Posterior cingulate gyrus (tissue), 11 donors: ENCODE data around the gene ERP44.
"Not testable (repeated sequence)": the region's sequence is repeated elsewhere in the genome, so short reads cannot be mapped to it uniquely, and the experiment has no call there.

Source experiments
- DNase-seq, 10 donors: peaks; one replicate each; pipeline versions ENCODE4 v3.0.0 to v3.0.0-alpha.2; 2020 to 2021; ENCODE audit warnings: mixed read lengths in 3 of 10
- intact Hi-C: fragments of 100-400 bp; cut with DNase I; formaldehyde crosslinking; loops from one replicate; pipeline ENCODE4 v1.15.1; 2023

Gene ERP44

DNA sequence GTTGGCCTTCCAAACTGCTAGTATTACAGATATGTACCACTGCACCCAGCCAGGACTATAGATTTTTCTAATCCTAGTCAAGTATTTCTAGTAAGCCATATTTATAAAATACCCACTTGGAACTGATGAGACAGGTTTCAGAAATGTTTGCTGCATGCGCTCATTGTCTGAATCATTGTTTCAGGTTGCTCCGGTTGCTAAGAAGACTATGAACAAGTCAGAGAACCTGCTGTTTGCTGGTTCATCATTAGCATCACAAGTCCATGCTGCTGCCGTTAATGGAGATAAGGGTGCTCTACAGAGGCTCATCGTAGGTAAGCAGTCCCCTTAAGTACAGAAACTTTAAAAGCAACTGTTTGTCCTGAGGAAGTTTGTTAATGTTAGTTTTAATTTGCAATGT is 5.5 kb upstream of the ERP44 start:
- intact Hi-C loops: no loop called here
- DNase-seq: no peak

DNA sequence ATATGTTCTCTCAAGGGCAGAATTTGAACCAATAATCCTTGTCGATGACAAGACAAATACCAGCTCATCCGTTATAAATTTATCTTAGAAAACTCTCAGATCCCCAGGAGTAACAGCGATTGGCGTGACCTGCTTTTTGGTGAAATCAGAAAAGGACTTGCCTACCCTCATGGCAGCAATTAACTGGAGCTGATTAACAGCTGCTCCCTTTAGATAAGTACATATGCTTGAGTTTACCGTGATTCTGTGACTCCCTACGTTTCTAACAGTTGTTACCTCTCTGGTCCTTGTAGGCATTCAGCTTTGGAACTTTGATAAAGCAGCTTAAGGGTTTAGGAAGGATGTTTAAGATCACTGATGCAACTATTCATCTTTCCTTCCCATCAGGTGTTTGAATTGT is 2.8 kb upstream of the ERP44 start:
- intact Hi-C loops: no loop called here
- no peak for DNase-seq

DNA sequence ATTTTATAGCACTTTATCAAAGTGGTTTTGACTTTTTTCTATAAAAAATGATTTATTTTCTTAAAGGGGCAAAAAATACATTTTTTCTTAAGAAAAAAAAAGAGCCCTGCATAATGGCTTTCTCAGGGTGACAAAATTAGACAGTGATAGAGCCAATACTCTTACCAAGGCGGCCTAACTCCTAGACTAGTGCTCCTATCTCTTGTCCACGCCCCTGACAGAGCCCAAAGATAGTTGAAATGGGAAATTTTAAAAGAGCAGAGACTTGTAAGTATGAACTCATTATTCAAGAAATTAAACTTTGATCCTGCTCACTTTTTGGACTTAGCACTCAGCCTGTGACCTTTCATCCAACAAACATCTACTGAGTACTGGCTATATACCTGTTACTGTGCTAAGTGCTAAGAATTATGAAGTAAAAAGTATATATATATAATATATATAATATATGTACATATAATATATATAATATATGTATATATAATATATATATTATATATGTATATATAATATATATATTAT is 1.4 kb upstream of the ERP44 start:
- no peak for DNase-seq
- intact Hi-C loops: no loop called here

DNA sequence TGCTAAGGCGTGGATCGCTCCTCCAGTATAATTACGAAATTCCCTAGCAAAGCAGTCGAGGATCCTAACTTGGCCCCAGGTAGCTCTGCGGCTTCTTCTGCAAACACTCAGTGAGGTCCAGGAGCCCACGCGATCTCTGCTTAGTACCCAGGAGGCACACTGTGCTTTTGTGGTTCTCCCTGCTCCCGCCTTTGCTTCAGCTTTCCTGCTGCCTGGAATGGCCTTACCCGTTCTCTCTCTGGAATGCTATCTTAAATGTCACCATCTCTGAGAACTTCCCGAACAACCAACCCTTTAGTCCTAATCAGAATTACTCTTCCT is 882 bp upstream of the ERP44 start:
- DNase-seq: peak in 6 of 10 donors; percentile 15 to 73 (median 25)
- intact Hi-C loops: loop anchor here (5.0 kb wide), 1 partner anchor 277 kb away; the partner anchor contains the start of gene NR4A3

DNA sequence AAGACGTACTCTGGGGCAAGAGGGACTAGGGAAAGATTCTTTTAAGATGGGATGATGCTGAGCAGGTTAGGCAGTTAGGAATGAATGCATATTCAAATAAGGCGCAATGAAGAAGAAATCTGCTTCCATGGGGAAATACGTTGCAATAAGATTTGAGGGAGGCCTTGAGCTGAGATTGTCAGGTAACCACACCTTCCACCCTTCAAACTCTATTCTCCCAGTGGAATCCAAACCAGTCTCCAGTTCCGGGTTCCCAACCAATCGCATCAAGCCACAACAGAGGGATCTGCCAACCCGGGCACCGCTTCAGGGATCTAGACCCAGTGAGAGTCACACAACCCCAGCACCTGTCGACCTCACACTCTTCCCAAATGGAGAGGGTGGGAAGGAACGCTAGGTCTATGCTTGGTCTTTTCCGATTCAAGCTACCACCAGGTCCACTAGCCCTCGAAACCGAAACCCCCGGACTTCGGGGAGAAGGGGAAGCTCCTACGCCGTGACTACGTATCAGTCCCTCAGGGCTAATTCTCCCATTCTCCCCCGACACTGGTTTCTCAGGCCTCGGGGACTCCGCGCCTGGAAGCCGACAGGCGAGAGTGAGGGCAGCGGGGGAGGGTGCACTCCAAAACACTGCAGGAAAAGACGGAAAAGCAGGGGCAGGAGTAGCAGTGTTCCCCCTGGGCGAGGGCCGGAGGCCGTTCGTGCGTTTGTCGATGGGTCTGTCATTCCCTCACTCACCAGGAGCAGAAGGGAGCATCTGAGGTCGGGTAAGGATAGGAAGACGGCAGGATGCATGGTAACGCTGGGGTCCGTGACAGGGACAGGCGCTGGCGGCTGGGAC is 534 bp downstream of the ERP44 start:
- DNase-seq: peak in 9 of 10 donors; percentile 20 to 89 (median 37)
- intact Hi-C loops: loop anchor here (5.0 kb wide), 1 partner anchor 276 kb away; the partner anchor contains the start of gene NR4A3

DNA sequence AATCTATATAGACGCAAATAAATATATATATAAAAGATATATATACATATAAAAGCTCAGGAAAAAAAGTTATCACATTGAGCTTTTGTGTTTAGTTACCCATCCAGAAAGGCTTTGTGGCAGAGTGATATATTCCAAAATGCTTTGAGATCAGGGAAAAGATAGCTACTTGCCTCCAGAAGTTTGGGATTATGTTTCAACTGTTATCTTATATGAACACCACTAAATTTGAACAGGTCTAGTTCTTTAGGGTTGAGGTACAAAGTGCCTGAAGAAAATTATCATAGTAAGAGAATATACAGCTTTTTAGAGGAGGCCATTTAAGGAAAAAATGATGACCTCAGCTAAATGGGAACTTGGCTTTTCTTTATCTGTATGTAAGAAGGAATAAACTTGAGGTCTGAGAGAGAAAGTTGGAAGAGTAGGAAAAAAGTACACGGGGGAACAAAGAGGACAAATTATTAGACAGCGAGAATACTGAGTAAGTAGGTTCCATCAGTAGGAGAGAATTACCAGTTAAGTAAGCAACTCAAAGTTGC is 2.4 kb downstream of the ERP44 start:
- intact Hi-C loops: loop anchor here (5.0 kb wide), 1 partner anchor 274 kb away; the partner anchor contains the start of gene NR4A3
- no peak for DNase-seq

DNA sequence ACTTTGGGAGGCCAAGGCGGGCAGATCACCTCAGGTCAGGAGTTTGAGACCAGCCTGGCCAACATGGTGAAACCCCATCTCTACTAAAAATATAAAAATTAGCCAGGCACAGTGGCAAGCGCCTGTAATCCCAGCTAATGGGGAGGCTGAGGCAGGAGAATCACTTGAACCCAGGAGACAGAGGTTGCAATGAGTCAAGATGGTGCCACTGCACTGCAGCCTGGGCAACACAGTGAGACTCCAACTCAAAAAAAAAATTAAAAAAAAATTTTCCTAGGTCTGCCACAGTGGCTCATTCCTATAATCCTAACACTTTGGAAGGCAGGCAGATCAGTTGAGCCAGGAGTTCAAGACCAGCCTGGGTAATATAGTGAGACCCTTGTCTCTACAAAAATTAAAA is 4.4 kb downstream of the ERP44 start:
- intact Hi-C loops, DNase-seq: not testable (repeated sequence)

DNA sequence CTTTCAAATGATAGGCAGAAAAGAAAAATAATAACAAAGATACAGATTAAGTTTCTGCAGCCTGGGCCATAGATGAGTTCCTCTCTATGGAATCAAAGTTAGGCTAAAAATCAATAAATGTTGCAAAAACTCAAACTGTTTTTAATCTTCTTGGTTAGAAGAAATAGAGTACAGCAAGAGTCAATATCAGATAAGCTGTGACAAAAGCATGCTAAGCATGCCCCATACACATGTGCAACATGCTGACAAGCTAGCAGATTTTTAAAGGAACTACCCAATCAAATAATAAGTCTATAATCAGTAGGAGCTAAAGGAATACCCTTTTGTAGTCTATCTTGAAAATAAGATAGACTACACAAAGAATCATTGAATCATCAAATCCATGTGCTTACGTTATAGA is 6.7 kb downstream of the ERP44 start:
- intact Hi-C loops: no loop called here
- no peak for DNase-seq

DNA sequence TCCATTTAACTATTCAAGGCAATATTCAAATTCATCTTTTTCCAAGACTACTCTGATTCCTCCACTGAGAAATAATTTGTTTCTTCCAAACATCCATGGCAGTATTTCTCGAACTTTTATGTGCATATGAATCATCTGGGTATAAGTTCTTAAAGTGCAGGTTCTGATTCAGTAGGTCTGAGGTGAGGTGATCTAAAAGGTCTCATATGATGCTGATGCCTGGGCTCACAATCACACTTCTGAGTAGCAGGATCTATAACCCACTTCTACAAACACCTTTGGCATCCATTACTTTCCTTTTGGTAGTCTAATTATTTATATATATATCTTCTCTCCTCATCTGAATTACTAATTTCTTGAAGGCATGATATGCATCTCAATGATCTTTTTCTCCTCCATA is 7.2 kb downstream of the ERP44 start:
- intact Hi-C loops: no loop called here
- no peak for DNase-seq

DNA sequence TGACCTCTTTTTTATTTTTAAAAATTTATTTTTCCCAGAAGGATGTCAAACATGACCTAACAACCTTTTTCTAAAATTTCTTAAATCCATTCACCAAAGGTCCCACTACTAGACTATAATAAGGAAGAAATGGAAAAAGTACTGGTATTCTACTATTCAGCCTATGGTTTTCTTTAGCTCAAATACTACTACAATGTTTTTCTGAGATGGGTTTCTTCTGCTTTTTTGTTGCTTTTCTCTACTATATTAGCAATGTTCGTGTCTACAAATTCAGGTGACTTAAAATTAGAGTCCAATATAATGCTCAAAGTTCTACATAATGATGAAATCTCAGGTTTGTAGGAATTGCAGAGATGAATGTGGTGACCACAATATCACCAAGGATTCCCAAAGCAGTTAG is 7.9 kb downstream of the ERP44 start:
- intact Hi-C loops: no loop called here
- DNase-seq: no peak

DNA sequence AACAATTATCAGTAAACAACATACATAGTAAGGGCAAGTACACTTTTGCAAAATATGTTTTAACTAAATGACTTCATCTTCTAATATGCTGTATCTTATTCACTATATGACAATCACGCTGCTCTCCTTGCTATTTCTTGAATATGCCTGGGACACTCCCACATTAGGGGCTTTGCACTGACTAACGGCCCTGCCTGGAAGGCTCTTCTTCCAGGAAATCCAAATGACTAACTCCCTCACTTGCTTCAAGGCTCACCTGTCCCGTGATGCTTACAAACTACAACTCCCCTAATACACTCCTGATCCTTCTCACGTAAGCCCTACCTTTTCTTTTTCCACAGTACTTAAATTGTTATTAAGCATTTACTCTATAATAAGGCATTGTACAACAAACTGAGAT is 10.6 kb downstream of the ERP44 start:
- DNase-seq: no peak
- intact Hi-C loops: no loop called here

DNA sequence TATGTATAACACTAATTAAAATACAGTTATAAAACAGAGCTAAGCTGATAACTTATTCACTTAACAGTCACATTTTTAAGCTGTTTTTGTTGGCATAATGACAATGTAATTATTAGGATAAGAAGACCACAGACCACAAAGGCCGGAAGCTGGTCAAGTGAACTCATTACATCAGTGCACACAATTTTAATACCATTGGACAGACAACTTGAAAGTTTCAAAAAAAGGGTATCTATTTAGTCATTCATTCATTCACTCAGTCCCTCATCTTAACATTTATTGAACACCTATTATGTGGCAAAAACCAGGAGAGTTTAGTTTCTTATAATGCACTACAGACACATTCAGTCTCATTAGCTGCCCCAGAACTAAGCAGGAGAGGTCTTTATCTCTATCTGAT is 11.6 kb downstream of the ERP44 start:
- DNase-seq: no peak
- intact Hi-C loops: no loop called here

DNA sequence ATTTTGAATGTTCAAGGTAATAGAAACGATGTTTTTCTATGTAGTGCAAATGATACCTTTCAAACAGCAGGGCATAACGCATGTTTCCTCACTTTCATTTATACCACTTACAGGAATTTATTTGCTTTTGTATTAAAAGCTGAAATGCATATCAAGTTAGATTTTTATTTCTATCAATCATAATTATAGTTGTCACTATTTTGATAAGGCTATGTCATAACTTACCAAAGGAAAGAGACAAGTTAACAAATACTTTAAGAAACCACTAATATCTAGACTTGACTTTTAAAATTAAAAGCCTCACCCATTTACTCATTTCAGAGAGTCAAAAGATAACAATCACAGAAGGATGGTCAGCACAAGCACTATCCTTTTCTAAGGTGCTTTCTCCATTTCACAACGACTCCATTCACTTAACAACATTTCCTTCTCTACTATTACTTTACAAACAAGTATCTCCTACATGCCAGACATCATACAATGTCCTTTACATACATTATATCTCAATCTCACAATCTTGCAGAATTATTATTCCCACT is 12.6 kb downstream of the ERP44 start:
- no peak for DNase-seq
- intact Hi-C loops: no loop called here

DNA sequence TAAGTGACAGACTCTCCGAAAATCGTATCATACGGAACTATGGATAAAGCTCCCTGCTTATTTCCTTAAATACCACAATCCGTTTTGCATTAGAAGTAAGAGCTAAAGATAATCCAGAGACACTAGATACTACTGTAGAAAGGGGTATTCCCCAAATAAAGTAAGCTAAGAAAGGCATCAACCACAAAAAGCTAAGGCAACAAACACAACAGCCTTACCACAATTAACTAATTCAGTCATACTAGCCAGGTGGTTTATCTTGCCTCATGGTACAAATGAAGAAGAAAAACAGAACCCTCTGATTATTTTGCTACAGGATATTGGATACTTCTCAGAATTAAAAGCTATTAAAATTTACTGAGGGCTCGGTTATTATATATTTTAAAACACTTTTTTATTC is 14.1 kb downstream of the ERP44 start:
- intact Hi-C loops: no loop called here
- DNase-seq: no peak

DNA sequence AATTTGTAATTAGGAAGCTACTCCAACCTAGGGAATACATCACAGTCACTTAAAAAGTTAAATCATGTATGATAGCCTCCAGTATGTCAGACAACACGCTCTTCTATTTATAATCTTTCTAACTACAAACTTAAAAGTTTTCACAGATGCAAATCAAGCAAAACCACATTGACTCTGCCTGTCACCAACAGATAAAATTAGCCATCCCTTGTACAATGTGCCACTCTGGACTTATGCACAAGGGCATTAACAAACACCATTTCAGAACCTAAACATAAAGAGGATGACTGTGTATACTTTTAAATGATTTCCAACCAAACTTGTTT is 14.7 kb downstream of the ERP44 start:
- intact Hi-C loops: no loop called here
- no peak for DNase-seq

DNA sequence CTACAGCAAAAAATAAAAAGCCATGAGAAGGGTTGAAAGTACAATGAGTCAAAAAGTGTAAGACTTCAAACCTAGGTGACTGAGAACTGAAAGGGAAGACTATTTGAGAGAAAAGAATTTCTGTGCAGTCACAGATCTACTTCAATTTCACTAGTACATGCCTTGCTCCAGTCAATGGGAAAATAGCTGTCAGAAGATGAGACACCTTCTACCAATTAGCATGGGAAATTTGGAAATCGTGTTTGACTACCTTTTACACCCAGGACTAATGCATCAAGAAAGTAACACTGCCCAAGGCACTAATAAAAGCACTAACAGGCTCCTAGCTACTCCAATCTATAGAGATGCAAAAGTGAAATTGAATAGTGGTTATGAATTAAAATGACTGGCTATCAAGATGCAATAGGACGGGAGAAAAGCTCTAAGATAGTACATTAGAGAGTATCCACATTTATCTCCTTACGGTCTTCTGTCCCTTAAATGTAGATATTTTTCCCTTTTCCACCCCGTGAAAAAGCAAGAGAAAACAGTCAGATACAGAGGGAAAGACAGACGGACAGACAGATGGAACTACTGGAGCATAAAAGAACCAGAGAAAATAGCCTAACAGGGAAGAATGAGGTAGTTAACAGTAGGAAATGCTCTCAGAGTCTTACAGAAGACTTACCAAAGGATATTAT is 15.2 kb downstream of the ERP44 start:
- intact Hi-C loops: no loop called here
- DNase-seq: no peak

DNA sequence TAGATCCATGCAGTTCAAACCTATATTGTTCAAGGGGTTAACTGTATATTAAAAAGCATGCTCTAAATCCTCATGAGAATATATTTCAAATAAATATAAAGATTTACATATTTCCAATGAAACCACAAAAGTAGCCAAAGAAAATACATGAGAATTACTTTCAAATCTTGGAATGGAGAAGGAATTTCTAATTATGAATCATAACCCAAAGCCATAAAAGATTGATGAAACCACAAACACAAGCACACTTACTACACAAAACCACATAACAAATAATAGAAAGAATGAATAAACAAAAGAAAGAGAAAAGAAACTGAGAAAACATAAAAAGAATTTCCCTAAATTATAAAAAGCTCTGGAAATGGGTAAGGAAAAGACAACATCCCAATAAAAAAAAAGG is 16.0 kb downstream of the ERP44 start:
- intact Hi-C loops: no loop called here
- DNase-seq: no peak

DNA sequence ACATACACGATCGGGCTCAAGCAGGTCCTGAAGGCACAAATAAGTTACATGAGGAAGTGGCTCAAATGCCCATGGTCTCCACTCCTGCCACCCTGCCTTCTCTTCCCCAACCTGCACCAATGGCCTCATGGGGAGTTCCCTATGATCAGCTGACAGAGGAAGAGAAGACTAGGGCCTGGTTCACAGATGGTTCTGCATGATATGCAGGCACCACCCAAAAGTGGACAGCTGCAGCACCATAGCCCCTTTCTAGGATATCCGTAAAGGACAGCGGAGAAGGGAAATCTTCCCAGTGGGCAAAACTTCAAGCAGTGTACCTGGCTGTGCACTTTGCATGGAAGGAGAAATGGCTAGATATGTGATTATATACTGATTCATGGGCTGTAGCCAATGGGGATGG is 22.5 kb downstream of the ERP44 start:
- not testable (repeated sequence) for DNase-seq

DNA sequence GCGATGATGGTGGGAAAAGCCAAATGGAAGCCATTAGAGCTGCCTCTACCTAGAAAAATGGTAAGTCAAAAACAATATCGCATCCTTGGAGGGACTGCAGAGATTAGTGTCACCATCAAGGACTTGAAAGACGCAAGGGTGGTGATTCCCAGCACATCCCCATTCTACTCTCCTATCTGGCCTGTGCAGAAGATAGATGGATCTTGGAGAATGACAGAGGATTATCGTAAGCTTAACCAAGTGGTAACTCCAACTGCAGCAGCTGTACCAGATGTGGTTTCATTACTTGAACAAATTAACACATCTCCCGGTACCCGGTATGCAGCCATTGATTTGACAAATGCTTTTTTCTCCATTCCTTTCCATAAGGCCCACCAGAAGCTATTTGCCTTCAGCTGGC is 23.8 kb downstream of the ERP44 start:
- DNase-seq: no peak
- intact Hi-C loops: no loop called here

More for the DNA sequence above, 22.5 kb downstream of the ERP44 start:
- intact Hi-C loops: not testable (repeated sequence)

DNA sequence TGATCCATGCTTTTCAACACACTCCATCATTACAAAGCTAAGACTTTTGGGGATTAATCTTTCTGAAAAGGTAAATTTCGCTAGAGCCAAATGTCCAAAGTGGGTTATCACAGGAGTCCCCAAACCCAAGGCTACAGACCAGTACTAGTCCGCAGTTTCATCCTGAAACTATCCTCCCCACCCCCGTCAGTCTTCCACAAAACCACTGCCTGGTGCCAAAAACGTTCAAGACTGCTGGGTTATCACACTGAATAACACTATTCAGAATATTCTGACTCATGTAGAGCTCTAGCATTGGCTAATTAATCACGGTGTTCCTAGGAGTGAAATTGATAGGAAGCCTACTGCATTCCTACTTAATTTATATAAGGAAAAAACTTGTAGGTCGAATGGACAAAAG is 24.7 kb downstream of the ERP44 start:
- intact Hi-C loops: no loop called here
- DNase-seq: peak in 1 of 10 donors; percentile 18

DNA sequence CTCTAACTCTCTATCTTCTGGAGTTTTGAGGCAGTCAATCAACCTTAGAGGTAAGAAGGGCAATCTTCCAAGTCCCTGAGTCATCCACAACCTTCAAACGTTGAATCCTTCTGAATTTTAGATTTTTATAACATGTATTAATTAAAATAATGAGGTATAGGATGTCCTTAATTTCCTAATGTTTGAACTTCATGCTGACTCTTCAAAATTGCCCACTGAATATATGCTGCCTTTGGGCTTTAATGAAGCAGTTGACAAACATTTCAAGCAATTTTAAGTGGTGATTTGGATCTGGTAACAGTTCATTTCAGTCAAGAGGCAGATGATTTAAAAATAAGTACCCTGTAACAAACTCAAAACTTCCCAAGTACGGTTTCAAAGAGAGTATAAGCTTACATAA is 26.0 kb downstream of the ERP44 start:
- DNase-seq: no peak
- intact Hi-C loops: no loop called here
